CD4-positive, CD25-positive, alpha-beta regulatory T cell (primary cell): ENCODE results near the gene RPS24. TPM values are rescaled to one million over a fixed set of nuclear protein-coding genes. Genes with fewer than 3 reads are reported as not detected.

ENCODE experiments used
- ATAC-seq, 2 donors: fragments of 150-1000 bp; cut with Tn5 transposase; one replicate each; pipeline ENCODE4 v1.10.0; 2021; ENCODE audit warnings: low read depth in 2 of 2, moderate number of reproducible peaks in 2 of 2, moderate library complexity in 1 of 2
- DNase-seq, 3 donors: peaks; one replicate each; pipeline versions ENCODE4 v3.0.0 to v3.0.0-alpha.2; 2012 to 2022; ENCODE audit warnings: mixed read lengths in 1 of 3
- H3K27ac ChIP-seq: one replicate; pipeline ENCODE4 v1.7.0; 2013; ENCODE audit warnings: mild to moderate bottlenecking, low read length; ENCODE audit not compliant: insufficient read depth, poor library complexity, severe bottlenecking
- H3K27me3 ChIP-seq: one replicate; pipeline ENCODE4 v1.7.0; 2013; ENCODE audit warnings: low read length; ENCODE audit not compliant: control insufficient read depth, insufficient read depth
- H3K36me3 ChIP-seq: one replicate; pipeline ENCODE4 v1.7.0; 2013; ENCODE audit warnings: mild to moderate bottlenecking, low read length, moderate library complexity; ENCODE audit not compliant: control insufficient read depth, insufficient read depth
- H3K4me1 ChIP-seq: 2 replicates; pipeline ENCODE4 v1.7.0; 2013; ENCODE audit warnings: mild to moderate bottlenecking, low read length; ENCODE audit not compliant: insufficient read depth, control insufficient read depth, poor library complexity, severe bottlenecking
- H3K4me3 ChIP-seq: one replicate; pipeline ENCODE4 v1.7.0; 2013; ENCODE audit warnings: low read depth, mild to moderate bottlenecking, low read length, moderate library complexity
- H3K9me3 ChIP-seq, 2 experiments: 1 replicate in 1 of 2; 2 replicates in 1 of 2; pipeline ENCODE4 v1.7.0; 2013; ENCODE audit warnings: low read length in 2 of 2, mild to moderate bottlenecking in 1 of 2, moderate library complexity in 1 of 2; ENCODE audit not compliant: control insufficient read depth in 2 of 2
- H3K27ac Mint-ChIP-seq, 3 donors: one replicate each; pipeline ENCODE4 v1.8.0; 2020 to 2022; ENCODE audit warnings: mild to moderate bottlenecking in 3 of 3, mixed read lengths in 3 of 3, moderate library complexity in 2 of 3
- H3K27me3 Mint-ChIP-seq: one replicate; pipeline ENCODE4 v1.8.0; 2022; ENCODE audit warnings: mild to moderate bottlenecking, mixed read lengths
- H3K36me3 Mint-ChIP-seq: one replicate; pipeline ENCODE4 v1.8.0; 2020; ENCODE audit warnings: mixed read lengths
- H3K4me1 Mint-ChIP-seq, 4 donors: one replicate each; pipeline ENCODE4 v1.8.0; 2020 to 2022; ENCODE audit warnings: mixed read lengths in 4 of 4, mild to moderate bottlenecking in 1 of 4
- H3K4me3 Mint-ChIP-seq, 4 donors: one replicate each; pipeline ENCODE4 v1.8.0; 2020 to 2022; ENCODE audit warnings: mild to moderate bottlenecking in 4 of 4, mixed read lengths in 4 of 4, moderate library complexity in 3 of 4
- H3K9me3 Mint-ChIP-seq, 7 donors: one replicate each; pipeline ENCODE4 v1.8.0; 2020 to 2022; ENCODE audit warnings: mixed read lengths in 7 of 7, mild to moderate bottlenecking in 3 of 7, moderate library complexity in 2 of 7
- polyA plus RNA-seq, 4 donors: library from polyadenylated mRNA; unstranded; fragments of 300-500 nt; fragmentation: Illumina TruSeq; gene quantifications; one replicate each; pipeline ENCODE4 v1.2.3, GENCODE V29; 2021
- total RNA-seq: library from RNA; stranded (reverse); gene quantifications from one replicate; pipeline ENCODE4 v1.2.3, GENCODE V29; 2022

RPS24 gene
- total and polyA plus RNA-seq, 5 donors from 2014 or later = 852 to 1,300 (median 1,120) TPM

GRCh38 chr10:78081292-78081691 is 47.6 kb downstream of the RPS24 start:
- no peaks in the 10 kb centered on the region for H3K27me3 Mint-ChIP-seq
- H3K4me3 Mint-ChIP-seq = no peak overlapping the region
- no peaks in the 10 kb centered on the region for H3K36me3 ChIP-seq
- H3K4me3 ChIP-seq = no peak overlapping the region
- peaks cover 0 to 8% (median 0%) of the 10 kb centered on the region in 7 donors for H3K9me3 Mint-ChIP-seq
- H3K27me3 ChIP-seq = no peaks in the 10 kb centered on the region
- ATAC-seq (no peak), DNase-seq (no peak)
- no peak overlapping the region for H3K27ac ChIP-seq
- no peaks in the 10 kb centered on the region for H3K36me3 Mint-ChIP-seq
- H3K9me3 ChIP-seq = no peaks in the 10 kb centered on the region
- no peak overlapping the region for H3K27ac Mint-ChIP-seq
- H3K4me1 Mint-ChIP-seq = no peaks in the 10 kb centered on the region
- no peaks in the 10 kb centered on the region for H3K4me1 ChIP-seq

GRCh38 chr10:78082636-78083035 is 49.0 kb downstream of the RPS24 start:
- Mint-ChIP-seq H3K4me3 (no peak overlapping the region), H3K27ac (no peak overlapping the region), H3K27me3 (no peaks in the 10 kb centered on the region), H3K36me3 (no peaks in the 10 kb centered on the region), H3K9me3 (peaks cover 0 to 10% (median 0%) of the 10 kb centered on the region in 7 donors), H3K4me1 (no peaks in the 10 kb centered on the region)
- Histone ChIP-seq H3K36me3 (no peaks in the 10 kb centered on the region), H3K9me3 (no peaks in the 10 kb centered on the region), H3K27me3 (no peaks in the 10 kb centered on the region), H3K4me1 (no peaks in the 10 kb centered on the region), H3K27ac (no peak overlapping the region), H3K4me3 (no peak overlapping the region)
- DNase-seq (no peak), ATAC-seq (no peak)

Other genes starting within 250 kb of the RPS24 start
- 3.7 TPM for gene DLG5, start 107.1 kb upstream of the RPS24 start, total RNA-seq
- under 1 TPM in 3 of 4 donors, not detected in 1; 0.06 to 0.17 (median 0.11) TPM for gene DLG5, start 107.1 kb upstream of the RPS24 start, polyA plus RNA-seq
- gene POLR3A, start 4.3 kb upstream of the RPS24 start, total RNA-seq = 15.1 TPM
- gene POLR3A, start 4.3 kb upstream of the RPS24 start, polyA plus RNA-seq = 1 to 10 TPM; 5.3 to 9.0 (median 6.0) TPM